RWPE2 (cell line): Measurements from ENCODE around the gene PLBD2.

Experiments
- ATAC-seq: fragments of 200-7000 bp; cut with Tn5 transposase; 3 replicates; pipeline ENCODE4 v1.9.1; 2021; ENCODE audit warnings: low read depth
- DNase-seq: peaks from one replicate; pipeline ENCODE4 v3.0.0-alpha.2; 2020; ENCODE audit warnings: low spot score
- H3K27ac ChIP-seq: fragments of 450-650 bp; 2 replicates; pipeline ENCODE4 v1.5.1; 2017; ENCODE audit warnings: mild to moderate bottlenecking; ENCODE audit not compliant: poor library complexity, severe bottlenecking
- H3K27me3 ChIP-seq: fragments of 250-450 bp; sonication (Bioruptor Pico); 2 replicates; pipeline ENCODE4 v1.5.1; 2021; ENCODE audit warnings: mild to moderate bottlenecking, moderate library complexity; ENCODE audit not compliant: insufficient read depth, poor library complexity, severe bottlenecking
- H3K36me3 ChIP-seq: fragments of 250-450 bp; sonication (Bioruptor Pico); 2 replicates; pipeline ENCODE4 v1.5.1; 2020; ENCODE audit warnings: low read depth, mild to moderate bottlenecking, moderate library complexity
- H3K4me1 ChIP-seq: fragments of 250-450 bp; sonication (Bioruptor Pico); 2 replicates; pipeline ENCODE4 v1.5.1; 2021; ENCODE audit warnings: mild to moderate bottlenecking, moderate library complexity; ENCODE audit not compliant: insufficient read depth, poor library complexity, severe bottlenecking
- H3K4me3 ChIP-seq: fragments of 250-450 bp; sonication (Bioruptor Pico); 2 replicates; pipeline ENCODE4 v1.5.1; 2021; ENCODE audit warnings: mild to moderate bottlenecking, moderate library complexity; ENCODE audit not compliant: severe bottlenecking
- H3K9me3 ChIP-seq: fragments of 250-450 bp; sonication (Bioruptor Pico); 2 replicates; pipeline ENCODE4 v1.5.1; 2021; ENCODE audit warnings: mild to moderate bottlenecking, moderate library complexity; ENCODE audit not compliant: severe bottlenecking
- TF ChIP-seq, protein P1 (sequence below): fragments of 450-650 bp; IDR thresholded peaks from one replicate; pipeline ENCODE4 v1.5.1; 2017; ENCODE audit warnings: mild to moderate bottlenecking, moderate library complexity; ENCODE audit not compliant: poor library complexity, severe bottlenecking

PLBD2 gene

GRCh38 chr12:113387631-113388030 lies 29.2 kb downstream of the PLBD2 start:
- DNase-seq (no peak), ATAC-seq (no peak)
- H3K27me3 ChIP-seq = no peaks in the 10 kb centered on the region
- TF ChIP-seq, protein P1, sequence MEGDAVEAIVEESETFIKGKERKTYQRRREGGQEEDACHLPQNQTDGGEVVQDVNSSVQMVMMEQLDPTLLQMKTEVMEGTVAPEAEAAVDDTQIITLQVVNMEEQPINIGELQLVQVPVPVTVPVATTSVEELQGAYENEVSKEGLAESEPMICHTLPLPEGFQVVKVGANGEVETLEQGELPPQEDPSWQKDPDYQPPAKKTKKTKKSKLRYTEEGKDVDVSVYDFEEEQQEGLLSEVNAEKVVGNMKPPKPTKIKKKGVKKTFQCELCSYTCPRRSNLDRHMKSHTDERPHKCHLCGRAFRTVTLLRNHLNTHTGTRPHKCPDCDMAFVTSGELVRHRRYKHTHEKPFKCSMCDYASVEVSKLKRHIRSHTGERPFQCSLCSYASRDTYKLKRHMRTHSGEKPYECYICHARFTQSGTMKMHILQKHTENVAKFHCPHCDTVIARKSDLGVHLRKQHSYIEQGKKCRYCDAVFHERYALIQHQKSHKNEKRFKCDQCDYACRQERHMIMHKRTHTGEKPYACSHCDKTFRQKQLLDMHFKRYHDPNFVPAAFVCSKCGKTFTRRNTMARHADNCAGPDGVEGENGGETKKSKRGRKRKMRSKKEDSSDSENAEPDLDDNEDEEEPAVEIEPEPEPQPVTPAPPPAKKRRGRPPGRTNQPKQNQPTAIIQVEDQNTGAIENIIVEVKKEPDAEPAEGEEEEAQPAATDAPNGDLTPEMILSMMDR = no peak
- no peaks in the 10 kb centered on the region for H3K4me1 ChIP-seq
- H3K27ac ChIP-seq = no peak overlapping the region
- H3K4me3 ChIP-seq = no peak overlapping the region
- H3K9me3 ChIP-seq = no peaks in the 10 kb centered on the region
- no peaks in the 10 kb centered on the region for H3K36me3 ChIP-seq

DNA sequence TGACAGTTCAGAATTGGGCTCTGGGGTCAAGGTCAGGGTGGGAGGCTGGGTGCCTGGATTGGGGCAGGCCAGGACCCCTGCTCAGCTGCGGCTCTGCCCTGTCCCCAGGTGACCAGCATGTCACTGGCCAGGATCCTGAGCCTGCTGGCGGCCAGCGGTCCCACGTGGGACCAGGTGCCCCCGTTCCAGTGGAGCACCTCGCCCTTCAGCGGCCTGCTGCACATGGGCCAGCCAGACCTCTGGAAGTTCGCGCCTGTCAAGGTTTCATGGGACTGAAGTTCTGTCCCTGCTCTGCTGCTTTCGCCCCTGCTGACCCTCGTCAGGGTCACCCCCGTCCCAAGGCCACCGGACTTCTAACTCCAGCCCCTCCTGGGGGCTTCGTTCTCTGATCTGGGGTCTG lies 30.0 kb downstream of the PLBD2 start:
- DNase-seq = no peak
- Histone ChIP-seq H3K36me3 (no peaks in the 10 kb centered on the region), H3K27me3 (no peaks in the 10 kb centered on the region), H3K4me3 (no peak overlapping the region), H3K4me1 (no peaks in the 10 kb centered on the region), H3K27ac (no peak overlapping the region), H3K9me3 (no peaks in the 10 kb centered on the region)
- no peak for ATAC-seq
- TF ChIP-seq, protein P1 = no peak

GRCh38 chr12:113390064-113391043 lies 32.0 kb downstream of the PLBD2 start:
- H3K27me3 ChIP-seq = no peaks in the 10 kb centered on the region
- DNase-seq (no peak), ATAC-seq (no peak)
- no peak overlapping the region for H3K27ac ChIP-seq
- no peaks in the 10 kb centered on the region for H3K4me1 ChIP-seq
- no peaks in the 10 kb centered on the region for H3K36me3 ChIP-seq
- no peak overlapping the region for H3K4me3 ChIP-seq
- TF ChIP-seq, protein P1 = no peak
- H3K9me3 ChIP-seq = no peaks in the 10 kb centered on the region

GRCh38 chr12:113391145-113391544 lies 32.8 kb downstream of the PLBD2 start:
- Histone ChIP-seq H3K36me3 (no peaks in the 10 kb centered on the region), H3K4me1 (no peaks in the 10 kb centered on the region), H3K9me3 (no peaks in the 10 kb centered on the region), H3K27ac (no peak overlapping the region), H3K27me3 (no peaks in the 10 kb centered on the region), H3K4me3 (no peak overlapping the region)
- ATAC-seq = no peak
- TF ChIP-seq, protein P1 = no peak
- DNase-seq = no peak
